BE2C (cell line): ENCODE data around the gene LYST.

Source experiments
- DNase-seq: peaks from one replicate; pipeline ENCODE4 v3.0.0-alpha.2; 2020
- H3K27me3 ChIP-seq: fragments of 250-450 bp; sonication (Bioruptor Pico); 2 replicates; pipeline ENCODE4 v1.5.1; 2020; ENCODE audit warnings: mild to moderate bottlenecking
- H3K36me3 ChIP-seq: fragments of 250-450 bp; sonication (Bioruptor Pico); 2 replicates; pipeline ENCODE4 v1.5.1; 2020; ENCODE audit warnings: mild to moderate bottlenecking
- H3K4me1 ChIP-seq: fragments of 250-450 bp; sonication (Bioruptor Pico); 2 replicates; pipeline ENCODE4 v1.5.1; 2020
- H3K4me3 ChIP-seq: 2 replicates; pipeline ENCODE4 v1.5.1; 2011; ENCODE audit warnings: low read depth, low read length
- H3K9me3 ChIP-seq: fragments of 250-450 bp; sonication (Bioruptor Pico); 2 replicates; pipeline ENCODE4 v1.5.1; 2020
- CTCF ChIP-seq: IDR thresholded peaks from 2 replicates; pipeline ENCODE4 v1.5.1; 2012; ENCODE audit warnings: mild to moderate bottlenecking, low read depth, low read length

The LYST gene

GRCh38 chr1:235834620-235835019 is 32.1 kb downstream of the LYST start:
- H3K36me3 ChIP-seq, result no peaks in the 10 kb centered on the region
- no peaks in the 10 kb centered on the region for H3K27me3 ChIP-seq
- no peaks in the 10 kb centered on the region for H3K9me3 ChIP-seq
- no peaks in the 10 kb centered on the region; the same call in 1 of the 2 replicates for H3K4me1 ChIP-seq
- DNase-seq, result no peak
- H3K4me3 ChIP-seq, result no peak overlapping the region
- no peak for TF ChIP-seq CTCF

GRCh38 chr1:235832011-235832410 is 34.7 kb downstream of the LYST start:
- Histone ChIP-seq H3K27me3 (no peaks in the 10 kb centered on the region), H3K4me1 (no peaks in the 10 kb centered on the region; the same call in 1 of the 2 replicates), H3K9me3 (no peaks in the 10 kb centered on the region), H3K4me3 (no peak overlapping the region), H3K36me3 (no peaks in the 10 kb centered on the region)
- TF ChIP-seq CTCF, result no peak
- DNase-seq, result no peak

GRCh38 chr1:235831148-235831547 is 35.6 kb downstream of the LYST start:
- Histone ChIP-seq H3K36me3 (no peaks in the 10 kb centered on the region), H3K9me3 (no peaks in the 10 kb centered on the region), H3K4me3 (no peak overlapping the region), H3K27me3 (no peaks in the 10 kb centered on the region), H3K4me1 (no peaks in the 10 kb centered on the region; the same call in 1 of the 2 replicates)
- no peak for DNase-seq
- TF ChIP-seq CTCF, result no peak

- Histone ChIP-seq H3K9me3 (no peaks in the 10 kb centered on the region), H3K27me3 (no peaks in the 10 kb centered on the region), H3K4me3 (no peak overlapping the region), H3K4me1 (no peaks in the 10 kb centered on the region; the same call in 1 of the 2 replicates), H3K36me3 (no peaks in the 10 kb centered on the region)
- no peak for DNase-seq
- TF ChIP-seq CTCF, result no peak
Observed at GRCh38 chr1:235826102-235826854, 40.4 kb downstream of the LYST start.

- no peaks in the 10 kb centered on the region for H3K4me1 ChIP-seq
- H3K4me3 ChIP-seq, result no peak overlapping the region
- H3K27me3 ChIP-seq, result no peaks in the 10 kb centered on the region
- no peak for TF ChIP-seq CTCF
- no peaks in the 10 kb centered on the region for H3K9me3 ChIP-seq
- no peak for DNase-seq
- H3K36me3 ChIP-seq, result no peaks in the 10 kb centered on the region
Observed at GRCh38 chr1:235825229-235825628, 41.5 kb downstream of the LYST start.

GRCh38 chr1:235823684-235824083 is 43.0 kb downstream of the LYST start:
- DNase-seq, result no peak
- no peaks in the 10 kb centered on the region for H3K36me3 ChIP-seq
- no peak for TF ChIP-seq CTCF
- no peaks in the 10 kb centered on the region for H3K9me3 ChIP-seq
- H3K4me1 ChIP-seq, result no peaks in the 10 kb centered on the region
- H3K27me3 ChIP-seq, result no peaks in the 10 kb centered on the region
- H3K4me3 ChIP-seq, result no peak overlapping the region
